Subcutaneous adipose tissue (tissue), 4 donors: Measurements from ENCODE around the gene VAV2. TPM values are rescaled to one million over a fixed set of nuclear protein-coding genes. Genes with fewer than 3 reads are reported as not detected.

ENCODE experiments used
- CTCF ChIP-seq: fragments of 450-650 bp; IDR thresholded peaks from one replicate; pipeline ENCODE4 v1.5.1; 2016; ENCODE audit warnings: low read depth, mild to moderate bottlenecking, control low read depth, antibody characterized with exemption, moderate library complexity
- total RNA-seq, 4 donors: library from RNA; depleted of rRNA; stranded (reverse); fragments of >200 nt; gene quantifications; one replicate each; pipeline ENCODE4 v1.1.0, GENCODE V29; 2016

Gene VAV2
- total RNA-seq, 4 donors from 2014 or later, result 3.6 to 6.8 (median 4.8) TPM

DNA sequence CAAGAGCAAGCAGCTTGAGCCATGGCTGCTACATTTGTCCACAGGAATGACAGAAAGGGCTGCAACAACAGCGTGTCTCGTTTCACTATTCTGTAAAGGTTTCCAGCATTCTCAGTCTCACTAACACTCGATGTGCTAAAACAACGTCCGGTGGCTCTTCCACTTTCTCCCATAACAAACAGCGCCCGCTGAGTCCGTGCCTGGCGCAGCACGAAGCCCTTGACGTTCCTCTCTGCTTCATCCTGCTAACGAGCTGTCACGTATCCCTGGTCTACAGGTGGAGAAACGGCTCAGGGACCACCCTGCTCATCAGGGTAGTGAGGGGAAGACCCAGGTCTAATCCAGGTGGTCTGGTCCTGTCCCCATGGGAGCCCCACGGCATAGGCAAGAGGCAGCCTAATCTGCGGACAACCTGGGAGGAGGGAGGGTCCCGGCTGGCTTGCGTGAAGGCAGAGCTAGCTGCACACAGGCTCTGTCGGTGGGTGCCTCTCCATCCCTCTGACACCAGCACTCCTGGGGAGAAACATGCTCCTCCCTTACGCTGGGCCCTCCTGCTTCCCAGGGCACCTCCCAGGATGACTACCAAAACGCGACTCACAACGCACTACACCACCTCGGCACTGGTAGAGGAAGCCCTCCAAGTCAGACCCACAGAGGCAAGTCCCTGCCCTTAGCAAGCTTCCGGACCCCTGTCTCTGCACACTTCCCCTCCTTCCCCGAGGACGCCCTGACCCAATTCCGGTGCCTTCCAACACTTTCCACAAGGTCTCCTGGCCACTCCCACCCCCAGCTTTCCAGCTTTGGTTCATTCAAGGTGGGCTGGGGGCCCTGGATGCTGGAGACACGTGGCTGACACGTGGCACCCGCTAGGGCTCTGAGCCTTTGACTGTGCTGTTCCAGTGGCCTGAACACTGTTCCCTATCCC is 43.3 kb downstream of the VAV2 start:
- no peak for TF ChIP-seq CTCF

DNA sequence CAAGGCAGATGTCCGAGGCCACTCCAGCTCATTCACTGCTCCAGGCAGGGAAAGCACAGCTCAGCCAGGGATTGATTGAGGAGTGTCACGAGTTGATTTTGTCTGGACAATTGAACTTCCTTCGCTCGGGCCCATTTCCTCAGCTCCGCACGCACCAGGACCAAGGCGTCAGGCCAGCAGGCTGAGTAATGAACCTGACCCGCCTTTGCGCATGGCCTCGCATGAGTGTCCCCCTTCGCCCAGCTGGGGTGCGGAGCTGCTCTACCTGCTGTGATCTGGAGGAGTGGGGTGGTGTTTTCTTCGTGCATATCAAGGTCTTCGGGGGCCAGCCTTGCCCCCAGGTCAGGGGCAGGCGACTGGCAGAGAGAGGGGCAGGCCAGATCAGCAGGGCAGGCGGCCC is 44.0 kb downstream of the VAV2 start:
- TF ChIP-seq CTCF, result no peak

GRCh38 chr9:133946840-133947486 is 45.2 kb downstream of the VAV2 start:
- TF ChIP-seq CTCF, result no peak

DNA sequence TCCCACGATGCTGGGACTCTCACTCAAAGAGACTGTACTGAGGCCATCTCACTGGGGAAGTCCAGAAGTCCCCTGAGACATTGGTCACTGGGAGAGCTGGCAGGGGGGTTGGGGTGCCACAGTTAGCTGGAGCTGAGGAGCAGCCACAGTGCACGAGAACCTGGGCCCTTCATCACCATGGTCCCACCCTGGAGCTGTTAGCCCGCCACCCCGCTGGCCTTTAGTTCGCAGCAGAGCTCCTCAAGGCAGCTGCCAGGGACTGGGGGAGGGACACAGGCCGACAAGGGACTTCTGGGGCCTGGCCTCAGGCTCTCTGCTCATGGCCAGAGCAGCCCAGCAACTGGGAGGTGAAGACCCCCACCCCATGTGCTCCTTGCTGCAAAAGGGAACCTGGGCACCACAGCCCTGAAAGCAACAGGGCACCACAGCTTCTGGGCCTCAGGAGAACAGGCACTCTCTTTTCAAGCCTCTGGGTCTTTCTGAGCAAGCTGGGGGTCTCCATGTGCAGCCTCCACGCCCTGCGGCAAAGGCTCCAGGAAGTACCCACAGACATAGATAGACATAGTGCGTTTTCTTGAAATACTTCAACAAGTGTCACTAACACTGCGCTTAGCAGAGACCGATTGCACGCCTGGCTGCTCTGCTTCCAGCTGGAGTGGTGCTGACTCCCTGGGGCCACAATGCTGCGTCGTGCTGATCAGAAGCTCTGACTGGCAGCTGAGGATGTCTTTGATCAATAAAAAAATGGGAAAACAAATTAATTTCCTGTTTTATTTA is 46.0 kb downstream of the VAV2 start:
- TF ChIP-seq CTCF, result no peak

DNA sequence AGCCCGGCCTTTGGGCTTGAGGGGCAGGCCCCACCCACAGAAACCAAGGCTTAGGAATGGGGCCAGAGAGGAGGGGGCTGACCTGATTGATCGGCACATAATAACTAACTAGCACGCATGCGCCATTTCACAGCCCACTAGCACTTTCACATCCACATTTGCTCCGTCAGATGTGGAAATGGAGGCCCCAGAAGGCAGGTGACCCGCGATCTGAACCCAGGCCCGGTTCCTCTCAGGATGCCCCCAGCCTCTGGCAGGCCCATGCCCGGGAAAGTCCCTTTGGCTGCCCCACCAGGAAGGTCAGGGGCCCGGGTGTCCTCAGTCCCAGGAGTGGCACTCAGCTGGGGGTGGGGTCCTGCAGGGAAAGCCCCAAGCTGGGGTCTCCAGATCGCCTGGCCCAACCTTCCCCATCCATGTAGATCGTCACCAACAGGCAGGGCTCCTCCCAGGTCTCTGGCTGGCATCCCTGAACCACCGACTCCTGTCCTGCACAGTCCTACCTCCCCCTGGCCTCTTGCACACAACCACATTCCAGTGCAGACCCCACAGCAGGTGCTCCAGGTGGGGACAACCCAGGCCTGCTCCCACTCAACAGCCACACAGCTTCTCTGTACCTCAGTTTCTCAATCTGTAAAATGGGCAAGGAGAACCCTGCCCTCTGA is 46.7 kb downstream of the VAV2 start:
- no peak for TF ChIP-seq CTCF

- no peak for TF ChIP-seq CTCF
Observed at GRCh38 chr9:133944746-133945135, 47.4 kb downstream of the VAV2 start.
